HUES6 (cell line): ENCODE measurements around the gene GBP7.

Experiments
- H3K27ac ChIP-seq: 2 replicates; pipeline ENCODE4 v1.7.0; 2013; ENCODE audit warnings: low read depth, mild to moderate bottlenecking, low read length, inconsistent platforms
- H3K27me3 ChIP-seq: 2 replicates; pipeline ENCODE4 v1.6.1; 2013; ENCODE audit warnings: low read length; ENCODE audit not compliant: control insufficient read depth, insufficient read depth
- H3K36me3 ChIP-seq: 2 replicates; pipeline ENCODE4 v1.6.1; 2013; ENCODE audit warnings: low read length; ENCODE audit not compliant: control insufficient read depth, insufficient read depth
- H3K4me1 ChIP-seq: 2 replicates; pipeline ENCODE4 v1.6.1; 2013; ENCODE audit warnings: low read length; ENCODE audit not compliant: control insufficient read depth, insufficient read depth
- H3K4me3 ChIP-seq: 2 replicates; pipeline ENCODE4 v1.5.1; 2013; ENCODE audit warnings: low read depth, low read length
- H3K9ac ChIP-seq: one replicate; pipeline ENCODE4 v1.6.1; 2013; ENCODE audit warnings: mild to moderate bottlenecking, low read length
- H3K9me3 ChIP-seq: 2 replicates; pipeline ENCODE4 v1.6.1; 2013; ENCODE audit warnings: low read depth, low read length; ENCODE audit not compliant: control insufficient read depth, insufficient read depth

Gene GBP7

GRCh38 chr1:89198491-89199072, 22.8 kb upstream of the GBP7 start, which contains the start of gene GBP4:
Gene GBP4 (minus strand): TSS chr1:89198942. CDS start chr1:89198834, 108 bp downstream.
- Histone ChIP-seq H3K4me1 (peaks cover 6% of the 10 kb centered on the region; the same call in 1 of the 2 replicates), H3K36me3 (no peaks in the 10 kb centered on the region), H3K9me3 (no peaks in the 10 kb centered on the region; the same call in 1 of the 2 replicates), H3K9ac (no peak within 1 kb of the TSS), H3K4me3 (peak within 1 kb of the TSS; percentile 8; the same call in 1 of the 2 replicates), H3K27ac (no peak within 1 kb of the TSS), H3K27me3 (no peaks in the 10 kb centered on the region)

- Histone ChIP-seq H3K36me3 (no peaks in the 10 kb centered on the region), H3K27me3 (no peaks in the 10 kb centered on the region), H3K27ac (no peak overlapping the region), H3K9me3 (no peaks in the 10 kb centered on the region), H3K9ac (no peak overlapping the region), H3K4me1 (peaks cover 6% of the 10 kb centered on the region; the same call in 1 of the 2 replicates), H3K4me3 (no peak overlapping the region)
These were observed 22.3 kb upstream of the GBP7 start for GRCh38 chr1:89198081-89198480.

GRCh38 chr1:89195476-89195875, 19.7 kb upstream of the GBP7 start:
- H3K9ac ChIP-seq = no peak overlapping the region
- no peaks in the 10 kb centered on the region for H3K9me3 ChIP-seq
- H3K36me3 ChIP-seq = no peaks in the 10 kb centered on the region
- peaks cover 6% of the 10 kb centered on the region; the same call in 1 of the 2 replicates for H3K4me1 ChIP-seq
- no peaks in the 10 kb centered on the region for H3K27me3 ChIP-seq
- no peak overlapping the region for H3K4me3 ChIP-seq
- no peak overlapping the region for H3K27ac ChIP-seq

- Histone ChIP-seq H3K4me1 (no peaks in the 10 kb centered on the region), H3K27me3 (no peaks in the 10 kb centered on the region), H3K27ac (no peak overlapping the region), H3K36me3 (no peaks in the 10 kb centered on the region), H3K9ac (no peak overlapping the region), H3K4me3 (no peak overlapping the region), H3K9me3 (no peaks in the 10 kb centered on the region)
These were observed 15.5 kb upstream of the GBP7 start for GRCh38 chr1:89191314-89191713.

GRCh38 chr1:89190017-89190416, 14.2 kb upstream of the GBP7 start:
- Histone ChIP-seq H3K27me3 (no peaks in the 10 kb centered on the region), H3K27ac (no peak overlapping the region), H3K4me3 (no peak overlapping the region), H3K4me1 (no peaks in the 10 kb centered on the region), H3K36me3 (no peaks in the 10 kb centered on the region), H3K9ac (no peak overlapping the region), H3K9me3 (no peaks in the 10 kb centered on the region)

GRCh38 chr1:89179343-89179742, 3.5 kb upstream of the GBP7 start:
- Histone ChIP-seq H3K9me3 (peaks cover 11% of the 10 kb centered on the region), H3K4me1 (no peaks in the 10 kb centered on the region; the same call in 1 of the 2 replicates), H3K36me3 (no peaks in the 10 kb centered on the region), H3K27ac (no peak overlapping the region), H3K4me3 (no peak overlapping the region), H3K27me3 (no peaks in the 10 kb centered on the region), H3K9ac (no peak overlapping the region)

- no peaks in the 10 kb centered on the region for H3K36me3 ChIP-seq
- no peaks in the 10 kb centered on the region for H3K27me3 ChIP-seq
- H3K4me1 ChIP-seq = no peaks in the 10 kb centered on the region; the same call in 1 of the 2 replicates
- H3K9me3 ChIP-seq = no peaks in the 10 kb centered on the region
- H3K4me3 ChIP-seq = no peak overlapping the region
- no peak overlapping the region for H3K9ac ChIP-seq
- H3K27ac ChIP-seq = no peak overlapping the region
These were observed 1.2 kb upstream of the GBP7 start for GRCh38 chr1:89176971-89177370.

- Histone ChIP-seq H3K4me3 (no peak overlapping the region), H3K27ac (no peak overlapping the region), H3K9ac (no peak overlapping the region), H3K4me1 (no peaks in the 10 kb centered on the region), H3K27me3 (no peaks in the 10 kb centered on the region), H3K9me3 (no peaks in the 10 kb centered on the region), H3K36me3 (no peaks in the 10 kb centered on the region)
These were observed 1.3 kb downstream of the GBP7 start for GRCh38 chr1:89174491-89174890.

GRCh38 chr1:89172468-89173143, 3.2 kb downstream of the GBP7 start:
- Histone ChIP-seq H3K4me1 (no peaks in the 10 kb centered on the region), H3K27me3 (no peaks in the 10 kb centered on the region), H3K36me3 (no peaks in the 10 kb centered on the region), H3K9me3 (no peaks in the 10 kb centered on the region), H3K9ac (no peak overlapping the region), H3K4me3 (no peak overlapping the region), H3K27ac (no peak overlapping the region)

GRCh38 chr1:89171067-89171438, 4.8 kb downstream of the GBP7 start:
- H3K9ac ChIP-seq = no peak overlapping the region
- no peaks in the 10 kb centered on the region for H3K4me1 ChIP-seq
- H3K9me3 ChIP-seq = no peaks in the 10 kb centered on the region
- no peaks in the 10 kb centered on the region for H3K27me3 ChIP-seq
- no peak overlapping the region for H3K4me3 ChIP-seq
- H3K36me3 ChIP-seq = no peaks in the 10 kb centered on the region
- no peak overlapping the region for H3K27ac ChIP-seq

GRCh38 chr1:89170170-89171066, 5.4 kb downstream of the GBP7 start:
- H3K9ac ChIP-seq = no peak overlapping the region
- H3K9me3 ChIP-seq = no peaks in the 10 kb centered on the region
- no peaks in the 10 kb centered on the region for H3K4me1 ChIP-seq
- no peak overlapping the region for H3K4me3 ChIP-seq
- H3K36me3 ChIP-seq = no peaks in the 10 kb centered on the region
- no peaks in the 10 kb centered on the region for H3K27me3 ChIP-seq
- H3K27ac ChIP-seq = no peak overlapping the region
